ENCODE results near the gene ATP8A2.

Gene ATP8A2

GRCh38 chr13:26038931-26039475 lies 667.2 kb downstream of the ATP8A2 start:
- Histone ChIP-seq H3K36me3 (ENCODE audit: insufficient read depth, insufficient read length, low read length) (no peaks in the 10 kb centered on the region), H3K4me1 (ENCODE audit: insufficient read depth, insufficient read length) (no peaks in the 10 kb centered on the region), H3K4me3 (ENCODE audit: insufficient read length, low read depth) (no peak overlapping the region), H3K27me3 (ENCODE audit: insufficient read depth, insufficient read length) (no peaks in the 10 kb centered on the region), H3K9ac (ENCODE audit: insufficient read length, low read depth) (no peak overlapping the region), H3K9me3 (ENCODE audit: insufficient read depth, low read length) (no peaks in the 10 kb centered on the region)
- no peak for TF ChIP-seq ZNF274 (IDR thresholded peaks at IDR 0.05; ENCODE audit: low read depth, low read length)
- no peak for TF ChIP-seq SUZ12 (IDR thresholded peaks at IDR 0.05; ENCODE audit: extremely low read depth, insufficient read depth, insufficient read length)
- no peak for TF ChIP-seq YY1 (IDR thresholded peaks at IDR 0.05; ENCODE audit: insufficient read depth, insufficient read length)
- DNase-seq (ENCODE audit: low read depth, low spot score): no peak

- Histone ChIP-seq H3K9ac (ENCODE audit: insufficient read length, low read depth) (no peak overlapping the region), H3K4me3 (ENCODE audit: insufficient read length, low read depth) (no peak overlapping the region), H3K4me1 (ENCODE audit: insufficient read depth, insufficient read length) (no peaks in the 10 kb centered on the region), H3K9me3 (ENCODE audit: insufficient read depth, low read length) (no peaks in the 10 kb centered on the region), H3K36me3 (ENCODE audit: insufficient read depth, insufficient read length, low read length) (peaks cover 3% of the 10 kb centered on the region), H3K27me3 (ENCODE audit: insufficient read depth, insufficient read length) (no peaks in the 10 kb centered on the region)
- no peak for DNase-seq (ENCODE audit: low read depth, low spot score)
- TF ChIP-seq YY1 (IDR thresholded peaks at IDR 0.05; ENCODE audit: insufficient read depth, insufficient read length) (no peak), SUZ12 (IDR thresholded peaks at IDR 0.05; ENCODE audit: extremely low read depth, insufficient read depth, insufficient read length) (no peak), ZNF274 (IDR thresholded peaks at IDR 0.05; ENCODE audit: low read depth, low read length) (no peak)
Measured at GRCh38 chr13:26041444-26041843, 669.7 kb downstream of the ATP8A2 start.

- DNase-seq (ENCODE audit: low read depth, low spot score): no peak
- Histone ChIP-seq H3K9ac (ENCODE audit: insufficient read length, low read depth) (no peak overlapping the region), H3K4me1 (ENCODE audit: insufficient read depth, insufficient read length) (no peaks in the 10 kb centered on the region), H3K4me3 (ENCODE audit: insufficient read length, low read depth) (no peak overlapping the region), H3K9me3 (ENCODE audit: insufficient read depth, low read length) (no peaks in the 10 kb centered on the region), H3K27me3 (ENCODE audit: insufficient read depth, insufficient read length) (no peaks in the 10 kb centered on the region), H3K36me3 (ENCODE audit: insufficient read depth, insufficient read length, low read length) (peaks cover 5% of the 10 kb centered on the region)
- TF ChIP-seq ZNF274 (IDR thresholded peaks at IDR 0.05; ENCODE audit: low read depth, low read length) (no peak), YY1 (IDR thresholded peaks at IDR 0.05; ENCODE audit: insufficient read depth, insufficient read length) (no peak), SUZ12 (IDR thresholded peaks at IDR 0.05; ENCODE audit: extremely low read depth, insufficient read depth, insufficient read length) (no peak)
Measured at GRCh38 chr13:26042785-26043184, 671.0 kb downstream of the ATP8A2 start.

GRCh38 chr13:26045142-26045541 lies 673.4 kb downstream of the ATP8A2 start:
- no peak overlapping the region for H3K4me3 ChIP-seq (ENCODE audit: insufficient read length, low read depth)
- DNase-seq (ENCODE audit: low read depth, low spot score): no peak
- peaks cover 5% of the 10 kb centered on the region for H3K36me3 ChIP-seq (ENCODE audit: insufficient read depth, insufficient read length, low read length)
- H3K4me1 ChIP-seq (ENCODE audit: insufficient read depth, insufficient read length): no peaks in the 10 kb centered on the region
- H3K27me3 ChIP-seq (ENCODE audit: insufficient read depth, insufficient read length): peaks cover 19% of the 10 kb centered on the region
- H3K9me3 ChIP-seq (ENCODE audit: insufficient read depth, low read length): no peaks in the 10 kb centered on the region
- TF ChIP-seq ZNF274 (IDR thresholded peaks at IDR 0.05; ENCODE audit: low read depth, low read length): no peak
- no peak for TF ChIP-seq YY1 (IDR thresholded peaks at IDR 0.05; ENCODE audit: insufficient read depth, insufficient read length)
- TF ChIP-seq SUZ12 (IDR thresholded peaks at IDR 0.05; ENCODE audit: extremely low read depth, insufficient read depth, insufficient read length): no peak
- no peak overlapping the region for H3K9ac ChIP-seq (ENCODE audit: insufficient read length, low read depth)

GRCh38 chr13:26046639-26047038 lies 674.9 kb downstream of the ATP8A2 start:
- peaks cover 5% of the 10 kb centered on the region for H3K36me3 ChIP-seq (ENCODE audit: insufficient read depth, insufficient read length, low read length)
- H3K9ac ChIP-seq (ENCODE audit: insufficient read length, low read depth): no peak overlapping the region
- no peaks in the 10 kb centered on the region for H3K9me3 ChIP-seq (ENCODE audit: insufficient read depth, low read length)
- peaks cover 2% of the 10 kb centered on the region for H3K4me1 ChIP-seq (ENCODE audit: insufficient read depth, insufficient read length)
- TF ChIP-seq ZNF274 (IDR thresholded peaks at IDR 0.05; ENCODE audit: low read depth, low read length): no peak
- TF ChIP-seq SUZ12 (IDR thresholded peaks at IDR 0.05; ENCODE audit: extremely low read depth, insufficient read depth, insufficient read length): no peak
- TF ChIP-seq YY1 (IDR thresholded peaks at IDR 0.05; ENCODE audit: insufficient read depth, insufficient read length): no peak
- peaks cover 34% of the 10 kb centered on the region for H3K27me3 ChIP-seq (ENCODE audit: insufficient read depth, insufficient read length)
- DNase-seq (ENCODE audit: low read depth, low spot score): no peak
- no peak overlapping the region for H3K4me3 ChIP-seq (ENCODE audit: insufficient read length, low read depth)

GRCh38 chr13:26047040-26047439 lies 675.3 kb downstream of the ATP8A2 start:
- H3K36me3 ChIP-seq (ENCODE audit: insufficient read depth, insufficient read length, low read length): peaks cover 5% of the 10 kb centered on the region
- H3K27me3 ChIP-seq (ENCODE audit: insufficient read depth, insufficient read length): peaks cover 35% of the 10 kb centered on the region
- no peak for TF ChIP-seq ZNF274 (IDR thresholded peaks at IDR 0.05; ENCODE audit: low read depth, low read length)
- no peak for TF ChIP-seq YY1 (IDR thresholded peaks at IDR 0.05; ENCODE audit: insufficient read depth, insufficient read length)
- no peak for TF ChIP-seq SUZ12 (IDR thresholded peaks at IDR 0.05; ENCODE audit: extremely low read depth, insufficient read depth, insufficient read length)

GRCh38 chr13:26048741-26049140 lies 677.0 kb downstream of the ATP8A2 start:
- Histone ChIP-seq H3K4me3 (ENCODE audit: insufficient read length, low read depth) (no peak overlapping the region), H3K9me3 (ENCODE audit: insufficient read depth, low read length) (no peaks in the 10 kb centered on the region), H3K4me1 (ENCODE audit: insufficient read depth, insufficient read length) (peaks cover 2% of the 10 kb centered on the region), H3K36me3 (ENCODE audit: insufficient read depth, insufficient read length, low read length) (peaks cover 5% of the 10 kb centered on the region), H3K9ac (ENCODE audit: insufficient read length, low read depth) (no peak overlapping the region), H3K27me3 (ENCODE audit: insufficient read depth, insufficient read length) (peaks cover 52% of the 10 kb centered on the region)
- no peak for DNase-seq (ENCODE audit: low read depth, low spot score)
- TF ChIP-seq ZNF274 (IDR thresholded peaks at IDR 0.05; ENCODE audit: low read depth, low read length): no peak
- no peak for TF ChIP-seq SUZ12 (IDR thresholded peaks at IDR 0.05; ENCODE audit: extremely low read depth, insufficient read depth, insufficient read length)
- no peak for TF ChIP-seq YY1 (IDR thresholded peaks at IDR 0.05; ENCODE audit: insufficient read depth, insufficient read length)

More at GRCh38 chr13:26047040-26047439, 675.3 kb downstream of the ATP8A2 start:
- peaks cover 2% of the 10 kb centered on the region for H3K4me1 ChIP-seq (ENCODE audit: insufficient read depth, insufficient read length)
- no peak for DNase-seq (ENCODE audit: low read depth, low spot score)
- H3K9me3 ChIP-seq (ENCODE audit: insufficient read depth, low read length): no peaks in the 10 kb centered on the region
- no peak overlapping the region for H3K9ac ChIP-seq (ENCODE audit: insufficient read length, low read depth)
- H3K4me3 ChIP-seq (ENCODE audit: insufficient read length, low read depth): no peak overlapping the region

All from NT2/D1 (cell line).